PC-3 (cell line): ENCODE results near the gene CMTM6. TPM values are rescaled to one million over a fixed set of nuclear protein-coding genes. Genes with fewer than 3 reads are reported as not detected.

ENCODE experiments used
- ATAC-seq: fragments of 200-7000 bp; cut with Tn5 transposase; 2 replicates; pipeline ENCODE4 v1.9.1; 2020; ENCODE audit warnings: mild to moderate bottlenecking, moderate library complexity
- BruUV-seq: library from RNA; stranded (reverse); fragments of 400-500 nt; replicated peaks from 2 replicates; lab custom pipeline; 2021; lab: Mats Ljungman, UMichigan
- CTCF ChIA-PET: fragments of 300-600 bp; sonication (Branson Sonifier 250); formaldehyde crosslinking; loops from one replicate; lab custom pipeline; 2022; ENCODE audit warnings: antibody characterized with exemption; lab: Charles Lee
- POLR2A ChIA-PET: fragments of 300-600 bp; sonication (Branson Sonifier 250); formaldehyde crosslinking; loops from one replicate; lab custom pipeline; 2022; ENCODE audit warnings: antibody characterized with exemption; ENCODE audit not compliant: unreplicated experiment; lab: Charles Lee
- DNase-seq: peaks from one replicate; pipeline ENCODE4 v3.0.0-alpha.2; 2015
- H2AFZ ChIP-seq: fragments of 300-600 bp; sonication (generic); 2 replicates; pipeline ENCODE4 v1.6.0; 2016; ENCODE audit warnings: antibody characterized with exemption, low read length
- H3F3A ChIP-seq: fragments of 300-600 bp; sonication (generic); one replicate; pipeline ENCODE4 v1.6.0; 2017; ENCODE audit warnings: antibody characterized with exemption, low read length, control low read depth, mild to moderate bottlenecking; ENCODE audit not compliant: unreplicated experiment
- H3K27ac ChIP-seq: fragments of 300-600 bp; sonication (generic); 2 replicates; pipeline ENCODE4 v1.5.1; 2016; ENCODE audit warnings: mild to moderate bottlenecking, low read length
- H3K27me3 ChIP-seq: fragments of 300-600 bp; sonication (generic); 2 replicates; pipeline ENCODE4 v1.6.1; 2016; ENCODE audit warnings: low read length, mixed read lengths
- H3K36me3 ChIP-seq: fragments of 300-600 bp; sonication (generic); 2 replicates; pipeline ENCODE4 v1.6.1; 2016; ENCODE audit warnings: low read depth, mixed run types, low read length, mixed read lengths
- H3K4me1 ChIP-seq: fragments of 300-600 bp; sonication (generic); 2 replicates; pipeline ENCODE4 v1.5.1; 2016; ENCODE audit warnings: low read length; ENCODE audit not compliant: insufficient read depth
- H3K4me2 ChIP-seq: fragments of 300-600 bp; sonication (generic); 2 replicates; pipeline ENCODE4 v1.6.0; 2016; ENCODE audit warnings: low read length
- H3K4me3 ChIP-seq: fragments of 300-600 bp; sonication (generic); 2 replicates; pipeline ENCODE4 v1.5.1; 2016; ENCODE audit warnings: mild to moderate bottlenecking, low read length, mixed read lengths
- H3K79me2 ChIP-seq: fragments of 300-600 bp; sonication (generic); 2 replicates; pipeline ENCODE4 v1.6.1; 2017; ENCODE audit warnings: low read length, mixed read lengths
- H3K9ac ChIP-seq: fragments of 300-600 bp; sonication (generic); 2 replicates; pipeline ENCODE4 v1.6.0; 2016; ENCODE audit warnings: mild to moderate bottlenecking, low read length
- H3K9me2 ChIP-seq: fragments of 300-600 bp; sonication (generic); replicated peaks from 2 replicates; pipeline ENCODE4 v1.6.1; 2016; ENCODE audit warnings: mixed run types, low read length, mixed read lengths
- H3K9me3 ChIP-seq: fragments of 300-600 bp; sonication (generic); 2 replicates; pipeline ENCODE4 v1.6.1; 2016; ENCODE audit warnings: low read length, mixed read lengths
- H4K20me1 ChIP-seq: fragments of 300-600 bp; sonication (generic); 2 replicates; pipeline ENCODE4 v1.6.1; 2016; ENCODE audit warnings: low read length, mixed read lengths
- EZH2 ChIP-seq: fragments of 300-600 bp; sonication (generic); IDR thresholded peaks from one replicate; pipeline ENCODE4 v1.6.1; 2017; ENCODE audit warnings: antibody characterized with exemption, mild to moderate bottlenecking, low read length; ENCODE audit not compliant: unreplicated experiment
- EZH2phosphoT487 ChIP-seq: fragments of 300-600 bp; sonication (generic); IDR thresholded peaks from 2 replicates; pipeline ENCODE4 v1.6.1; 2018; ENCODE audit warnings: mild to moderate bottlenecking, antibody characterized with exemption, low read length, borderline replicate concordance
- intact Hi-C: fragments of 100-400 bp; cut with micrococcal nuclease; formaldehyde crosslinking; loops from 2 replicates; pipeline ENCODE4 v1.9.0; 2023
- total RNA-seq: library from RNA; depleted of rRNA; stranded (reverse); fragments of >200 nt; gene quantifications from 2 replicates; pipeline ENCODE4 v1.2.3, GENCODE V29; 2014
- TF ChIP-seq, protein P1 (sequence below): fragments of 300-600 bp; sonication (generic); conservative IDR thresholded peaks from 2 replicates; pipeline ENCODE4 v1.5.1; 2017; ENCODE audit warnings: antibody characterized with exemption, low read depth, mild to moderate bottlenecking, low read length

CMTM6 gene
- total RNA-seq, 1 experiment from 2014 or later, result 67.4 TPM

DNA sequence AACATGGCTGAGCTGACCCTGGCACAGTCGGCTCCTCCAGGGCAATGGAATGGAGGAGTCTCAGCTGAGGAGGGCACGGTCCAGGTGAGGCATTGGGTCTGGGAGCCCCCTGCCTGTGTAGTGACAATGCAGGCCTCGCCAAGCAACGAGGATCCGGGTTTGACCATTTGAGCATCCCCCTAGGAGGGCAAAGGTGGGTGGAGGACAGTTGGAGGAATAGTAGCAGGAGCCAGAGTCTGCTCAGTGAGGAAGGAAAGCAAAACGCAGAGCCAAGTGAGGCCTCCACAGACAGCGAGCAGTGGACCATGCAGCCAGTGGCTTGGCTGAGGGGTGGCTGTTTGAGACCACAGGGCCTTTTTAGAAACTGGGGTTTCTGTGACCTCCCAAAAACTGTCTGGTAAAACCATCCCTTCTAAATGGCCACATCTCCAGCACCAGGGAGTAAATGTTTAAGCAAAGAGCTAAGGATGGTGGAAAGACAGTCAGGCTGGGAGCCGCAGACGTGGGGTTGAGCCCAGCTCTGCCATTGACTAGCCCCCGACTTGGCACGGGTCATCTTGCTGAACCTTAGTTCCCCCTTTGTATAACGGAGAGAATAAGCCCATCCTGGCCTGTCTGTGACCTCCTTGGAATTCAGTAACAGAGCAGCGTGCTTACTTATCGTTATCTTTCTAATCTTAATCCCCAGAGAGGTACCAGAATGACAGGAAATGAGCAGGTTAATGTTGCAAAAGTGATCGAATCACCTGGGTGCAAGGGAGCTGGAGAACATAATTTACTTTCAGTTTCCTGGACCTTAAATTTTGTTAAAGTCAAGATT is 46.8 kb downstream of the CMTM6 start:
- no TSS peak for BruUV-seq
- CTCF ChIA-PET, result interaction anchor here (1.2 kb wide), 1 partner anchor 14 kb away, joined by 3 read pairs; no protein-coding TSS in a partner anchor
- no peak overlapping the region for H3K4me2 ChIP-seq

GRCh38 chr3:32454731-32455608 is 47.7 kb downstream of the CMTM6 start:
- ChIA-PET CTCF (interaction anchor here (1.0 to 1.2 kb wide), 2 partner anchors 13 to 15 kb away, joined by 3 to 5 read pairs; no protein-coding TSS in a partner anchor), POLR2A (interaction anchor here (0.6 kb wide), 1 partner anchor 30 kb away, joined by 3 read pairs; no protein-coding TSS in a partner anchor)
- ATAC-seq (peak; percentile 28; the same call in 1 of the 2 replicates), DNase-seq (no peak)
- Histone ChIP-seq H3K4me2 (no peak overlapping the region), H3K4me3 (no peak overlapping the region), H3K27ac (no peak overlapping the region), H3K79me2 (no peaks in the 10 kb centered on the region), H3K9me2 (no peaks in the 10 kb centered on the region), H3K9me3 (no peaks in the 10 kb centered on the region), H3F3A (no peaks in the 10 kb centered on the region), H3K9ac (no peak overlapping the region), H3K27me3 (no peaks in the 10 kb centered on the region), H3K36me3 (peaks cover 36% of the 10 kb centered on the region), H2AFZ (no peak overlapping the region), H3K4me1 (no peaks in the 10 kb centered on the region), H4K20me1 (no peaks in the 10 kb centered on the region)
- TF ChIP-seq EZH2phosphoT487 (no peak), EZH2 (no peak)
- TF ChIP-seq, protein P1, sequence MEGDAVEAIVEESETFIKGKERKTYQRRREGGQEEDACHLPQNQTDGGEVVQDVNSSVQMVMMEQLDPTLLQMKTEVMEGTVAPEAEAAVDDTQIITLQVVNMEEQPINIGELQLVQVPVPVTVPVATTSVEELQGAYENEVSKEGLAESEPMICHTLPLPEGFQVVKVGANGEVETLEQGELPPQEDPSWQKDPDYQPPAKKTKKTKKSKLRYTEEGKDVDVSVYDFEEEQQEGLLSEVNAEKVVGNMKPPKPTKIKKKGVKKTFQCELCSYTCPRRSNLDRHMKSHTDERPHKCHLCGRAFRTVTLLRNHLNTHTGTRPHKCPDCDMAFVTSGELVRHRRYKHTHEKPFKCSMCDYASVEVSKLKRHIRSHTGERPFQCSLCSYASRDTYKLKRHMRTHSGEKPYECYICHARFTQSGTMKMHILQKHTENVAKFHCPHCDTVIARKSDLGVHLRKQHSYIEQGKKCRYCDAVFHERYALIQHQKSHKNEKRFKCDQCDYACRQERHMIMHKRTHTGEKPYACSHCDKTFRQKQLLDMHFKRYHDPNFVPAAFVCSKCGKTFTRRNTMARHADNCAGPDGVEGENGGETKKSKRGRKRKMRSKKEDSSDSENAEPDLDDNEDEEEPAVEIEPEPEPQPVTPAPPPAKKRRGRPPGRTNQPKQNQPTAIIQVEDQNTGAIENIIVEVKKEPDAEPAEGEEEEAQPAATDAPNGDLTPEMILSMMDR, result no peak
- intact Hi-C loops, result no loop called here
- no TSS peak for BruUV-seq

More for the DNA sequence above, 46.8 kb downstream of the CMTM6 start:
- H3F3A ChIP-seq, result no peaks in the 10 kb centered on the region
- intact Hi-C loops, result no loop called here
- H3K9me2 ChIP-seq, result no peaks in the 10 kb centered on the region
- H3K9ac ChIP-seq, result no peak overlapping the region
- H3K4me1 ChIP-seq, result no peaks in the 10 kb centered on the region
- no peaks in the 10 kb centered on the region for H4K20me1 ChIP-seq
- no peak overlapping the region for H3K4me3 ChIP-seq
- no peaks in the 10 kb centered on the region for H3K79me2 ChIP-seq
- no peak overlapping the region for H2AFZ ChIP-seq
- peaks cover 34% of the 10 kb centered on the region for H3K36me3 ChIP-seq
- POLR2A ChIA-PET, result interaction anchor here (0.6 kb wide), 1 partner anchor 30 kb away, joined by 3 read pairs; no protein-coding TSS in a partner anchor
- no peak for ATAC-seq
- no peak overlapping the region for H3K27ac ChIP-seq
- no peaks in the 10 kb centered on the region for H3K9me3 ChIP-seq
- DNase-seq, result no peak
- TF ChIP-seq, protein P1, result no peak
- no peak for TF ChIP-seq EZH2
- TF ChIP-seq EZH2phosphoT487, result no peak
- H3K27me3 ChIP-seq, result no peaks in the 10 kb centered on the region
